GM18907 (cell line): ENCODE results near the gene SCG5.

Experiments used
- ATAC-seq: cut with Tn5 transposase; IDR thresholded peaks from one replicate; pipeline ENCODE4 v1.9.1; 2021; ENCODE audit warnings: mild to moderate bottlenecking, moderate library complexity; ENCODE audit not compliant: unreplicated experiment

SCG5 gene

DNA sequence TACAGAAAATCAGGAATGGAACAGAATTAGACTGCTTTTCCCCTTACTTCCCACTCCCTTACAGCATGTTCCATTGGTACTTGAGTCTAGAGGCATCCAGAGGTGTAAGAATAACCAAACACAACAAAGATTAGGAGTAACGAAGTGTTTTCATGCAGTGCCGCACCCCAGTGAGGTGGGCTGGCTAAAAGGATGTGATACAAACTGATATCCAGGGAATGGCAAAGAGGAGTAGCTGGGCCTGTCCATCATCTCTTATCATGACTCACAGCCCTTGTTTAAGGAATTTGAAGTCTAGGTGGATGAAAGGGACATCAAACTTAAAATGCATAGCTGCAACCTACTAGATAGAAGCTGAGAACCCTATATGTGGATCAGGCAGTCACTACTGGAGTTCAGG lies 16.4 kb downstream of the SCG5 start:
- ATAC-seq, result no peak

DNA sequence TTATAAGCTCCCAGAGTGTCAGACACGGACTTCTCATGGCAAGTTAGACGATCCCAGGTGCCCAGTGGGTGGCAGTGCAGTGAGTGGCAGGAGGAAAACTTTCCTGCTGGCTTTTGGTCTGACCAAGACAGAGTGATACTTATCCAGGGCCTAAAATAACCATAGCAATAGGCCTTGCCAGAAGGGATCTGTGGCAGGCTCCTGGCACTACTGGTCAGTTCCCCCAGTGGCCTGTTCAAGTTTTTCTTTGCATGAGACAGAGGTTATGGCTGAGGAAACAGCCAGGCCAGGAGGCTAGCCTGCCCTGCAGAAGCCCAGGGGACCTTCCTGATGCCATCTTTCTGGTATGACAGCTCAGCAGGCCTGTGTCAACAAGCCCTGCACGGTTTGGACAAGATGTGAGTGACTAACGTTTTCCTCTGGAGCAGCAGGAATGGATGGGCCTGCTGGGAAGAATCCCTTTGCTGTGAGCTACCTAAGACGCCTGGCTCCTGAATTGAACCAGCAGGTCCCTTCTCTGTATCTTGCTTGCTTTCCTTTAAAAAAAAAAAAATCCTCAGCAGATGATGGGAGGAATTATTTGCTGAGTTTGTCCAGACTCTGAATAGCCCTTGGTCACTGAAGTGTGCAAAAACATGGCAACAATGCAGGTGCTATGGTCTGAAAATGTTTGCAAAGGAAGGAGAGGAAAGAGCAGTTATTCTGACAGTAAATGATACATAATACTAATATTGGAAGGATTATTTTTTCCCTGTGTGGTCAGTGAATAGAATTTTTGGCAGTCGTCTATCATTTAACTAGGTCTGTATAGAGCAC lies 18.0 kb downstream of the SCG5 start:
- no peak for ATAC-seq

DNA sequence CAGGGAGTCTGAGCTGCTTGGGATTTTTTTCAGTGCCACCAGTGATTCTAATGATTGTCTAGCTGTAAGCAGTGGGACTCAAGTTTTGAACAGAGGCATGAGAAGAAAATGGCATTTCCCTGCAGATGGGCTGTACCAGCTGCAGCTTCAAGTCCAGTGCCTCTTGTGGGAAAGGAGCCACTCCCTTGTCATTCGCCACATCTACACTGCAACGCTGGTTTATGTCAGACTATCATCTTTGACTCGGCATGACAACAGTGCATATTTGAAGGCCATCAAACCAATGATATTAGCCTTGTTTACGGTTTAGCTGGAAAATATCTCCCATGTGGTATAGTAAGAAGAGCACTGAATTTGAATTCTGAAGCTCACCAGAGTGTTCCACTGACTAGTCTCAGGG lies 22.2 kb downstream of the SCG5 start:
- no peak for ATAC-seq

GRCh38 chr15:32664796-32665195 lies 23.3 kb downstream of the SCG5 start:
- ATAC-seq, result no peak

GRCh38 chr15:32667321-32667720 lies 25.8 kb downstream of the SCG5 start:
- ATAC-seq, result no peak

DNA sequence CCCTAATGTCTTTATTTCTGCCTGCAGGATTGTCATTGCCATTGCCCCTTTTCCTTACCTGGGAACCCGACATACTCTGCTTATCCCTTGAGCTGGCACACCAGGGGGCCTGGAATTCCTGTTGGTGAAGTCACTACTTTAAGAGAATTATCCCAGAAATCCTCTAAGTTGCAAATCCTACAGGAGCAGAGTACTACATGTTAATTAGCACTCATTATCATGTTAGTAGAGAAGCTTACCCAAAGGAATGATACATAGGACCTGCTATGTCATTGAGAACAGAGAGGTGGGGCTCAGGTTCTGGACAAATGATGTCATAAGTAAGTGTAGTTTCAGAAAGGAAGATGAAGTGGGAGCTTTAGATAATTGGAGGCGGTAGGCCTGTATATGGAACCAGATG lies 27.4 kb downstream of the SCG5 start:
- no peak for ATAC-seq

- ATAC-seq, result no peak
Observed at GRCh38 chr15:32669896-32670611, 28.5 kb downstream of the SCG5 start.

- ATAC-seq, result no peak
Observed at GRCh38 chr15:32670623-32671022, 29.1 kb downstream of the SCG5 start.

- no peak for ATAC-seq
Observed at GRCh38 chr15:32671339-32672325, 30.1 kb downstream of the SCG5 start.

- ATAC-seq, result no peak
Observed at GRCh38 chr15:32674681-32675080, 33.2 kb downstream of the SCG5 start.

- no peak for ATAC-seq
Observed at GRCh38 chr15:32675466-32675865, 34.0 kb downstream of the SCG5 start.

DNA sequence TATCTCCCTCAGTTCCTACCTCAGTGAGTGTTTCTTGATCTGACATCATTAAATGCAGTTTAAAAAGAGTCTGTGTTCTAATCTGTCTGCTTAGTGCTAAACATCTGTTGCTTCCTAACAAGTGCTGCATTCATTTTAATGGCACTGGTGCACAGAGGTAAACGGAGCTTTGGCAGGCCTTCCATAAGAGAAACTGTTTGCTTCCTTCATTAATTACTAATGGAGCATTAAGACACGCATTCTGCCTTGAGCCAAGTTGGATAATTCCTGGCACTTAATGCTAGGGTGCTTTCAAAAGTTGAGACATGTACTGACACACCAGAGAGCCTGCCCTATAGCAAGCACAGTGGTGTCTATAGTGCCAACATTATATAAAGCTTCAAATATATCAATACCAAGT lies 34.7 kb downstream of the SCG5 start:
- no peak for ATAC-seq

GRCh38 chr15:32677238-32677750 lies 35.8 kb downstream of the SCG5 start:
- no peak for ATAC-seq

DNA sequence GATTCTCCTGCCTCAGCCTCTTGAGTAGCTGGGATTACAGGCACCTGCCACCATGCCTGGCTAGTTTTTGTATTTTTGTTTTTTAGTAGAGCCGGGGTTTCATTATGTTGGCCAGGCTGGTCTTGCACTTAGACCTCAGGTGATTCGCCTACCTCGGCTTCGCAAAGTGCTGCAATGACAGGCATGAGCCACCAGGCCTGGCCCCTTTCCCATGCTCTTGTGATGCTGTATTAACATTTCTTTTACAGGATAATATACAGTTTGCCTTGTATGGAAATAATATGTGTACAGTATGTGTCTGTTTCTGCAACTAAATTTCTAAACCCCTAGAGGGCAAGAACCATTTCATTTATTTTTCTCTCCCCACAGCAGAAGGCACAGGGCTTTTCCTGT lies 37.8 kb downstream of the SCG5 start:
- no peak for ATAC-seq

- no peak for ATAC-seq
Observed at GRCh38 chr15:32682569-32682968, 41.1 kb downstream of the SCG5 start.

- ATAC-seq, result no peak
Observed at GRCh38 chr15:32682977-32683630, 41.6 kb downstream of the SCG5 start.

GRCh38 chr15:32683906-32684584 lies 42.5 kb downstream of the SCG5 start:
- ATAC-seq, result no peak

DNA sequence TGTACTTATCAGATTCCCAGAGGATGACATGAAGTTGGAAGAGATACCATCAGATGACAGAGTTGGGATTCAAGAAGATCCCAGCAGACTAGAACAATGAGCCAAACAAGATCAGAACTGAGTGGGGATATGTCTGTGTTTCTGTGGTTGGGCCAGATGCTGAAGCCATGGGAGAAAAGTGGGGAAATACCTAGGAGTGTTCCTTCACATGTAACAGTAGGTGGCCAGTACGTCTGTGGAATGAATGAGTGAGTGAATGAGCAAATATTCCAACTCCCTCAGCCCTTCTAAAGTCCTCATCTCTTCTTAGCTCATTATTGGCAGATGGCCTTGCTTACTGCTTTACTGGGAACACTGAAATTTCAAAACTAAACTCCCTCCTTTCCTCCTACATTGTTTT lies 44.1 kb downstream of the SCG5 start:
- no peak for ATAC-seq

DNA sequence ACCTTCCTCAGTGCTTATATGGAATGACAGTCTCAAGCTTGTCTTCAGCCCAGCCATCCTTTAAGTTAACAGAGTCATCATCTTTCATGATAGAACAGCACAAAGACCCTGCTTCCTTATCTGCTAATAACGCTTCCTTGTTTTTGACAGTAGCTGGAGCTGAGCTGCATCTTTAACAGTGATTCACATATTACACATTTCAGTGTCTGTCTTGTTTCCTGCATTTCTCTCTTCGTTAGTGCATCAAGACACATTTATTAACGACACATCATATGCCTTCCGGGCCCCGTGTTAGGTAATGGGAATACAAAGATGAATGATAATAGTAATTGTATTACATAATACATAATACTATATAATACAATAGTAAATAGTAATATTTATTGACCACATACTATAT lies 46.0 kb downstream of the SCG5 start:
- no peak for ATAC-seq

DNA sequence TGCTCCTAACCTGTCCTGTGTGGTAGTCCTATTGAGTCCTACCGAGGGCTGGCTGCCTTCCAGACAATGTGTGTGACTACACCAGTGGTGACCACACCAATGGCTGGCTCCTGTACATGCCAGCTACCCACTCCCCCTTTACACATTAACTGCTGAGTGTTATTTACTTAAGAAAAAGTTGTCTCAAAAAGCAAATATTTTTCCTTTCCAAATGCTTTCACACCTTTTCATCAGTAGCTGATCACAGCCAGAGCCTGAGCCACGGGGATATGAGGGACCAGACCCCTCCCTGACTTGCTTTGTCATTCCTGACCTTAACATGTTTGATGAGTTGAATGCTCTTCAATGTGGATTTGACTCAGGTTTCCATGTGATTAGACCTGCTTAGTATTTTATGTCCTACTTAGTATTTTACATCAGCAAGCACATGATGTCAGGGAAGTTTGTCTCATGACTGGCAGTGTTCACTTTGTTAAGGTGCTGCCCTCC lies 46.7 kb downstream of the SCG5 start:
- ATAC-seq, result no peak
